GM23338 (cell line): ENCODE data around the gene JAZF1. TPM values are rescaled to one million over a fixed set of nuclear protein-coding genes. Genes with fewer than 3 reads are reported as not detected.

ENCODE experiments used
- ATAC-seq: fragments of 200-7000 bp; cut with Tn5 transposase; 3 replicates; pipeline ENCODE4 v1.9.1; 2020
- DNase-seq: peaks from one replicate; pipeline ENCODE4 v3.0.0-alpha.2; 2015; ENCODE audit warnings: low spot score
- H2AFZ ChIP-seq: fragments of 200-600 bp; sonication (generic); 2 replicates; pipeline ENCODE4 v1.8.0; 2016; ENCODE audit warnings: antibody characterized with exemption, mild to moderate bottlenecking, moderate library complexity
- H3F3A ChIP-seq: fragments of 200-600 bp; sonication (generic); replicated peaks from 2 replicates; pipeline ENCODE4 v1.8.0; 2017; ENCODE audit warnings: antibody characterized with exemption, mixed run types, low read depth
- H3K27ac ChIP-seq: fragments of 200-600 bp; sonication (generic); 2 replicates; pipeline ENCODE4 v1.6.1; 2016; ENCODE audit warnings: low read depth
- H3K27me3 ChIP-seq: fragments of 200-600 bp; sonication (generic); 2 replicates; pipeline ENCODE4 v1.8.0; 2016; ENCODE audit warnings: mild to moderate bottlenecking, mixed run types, moderate library complexity; ENCODE audit not compliant: insufficient read depth
- H3K36me3 ChIP-seq: fragments of 200-600 bp; sonication (generic); 2 replicates; pipeline ENCODE4 v1.8.0; 2016; ENCODE audit warnings: mild to moderate bottlenecking; ENCODE audit not compliant: insufficient read depth
- H3K4me1 ChIP-seq: fragments of 200-600 bp; sonication (generic); 2 replicates; pipeline ENCODE4 v1.8.0; 2016; ENCODE audit warnings: mild to moderate bottlenecking, moderate library complexity; ENCODE audit not compliant: insufficient read depth
- H3K4me2 ChIP-seq: fragments of 200-600 bp; sonication (generic); 2 replicates; pipeline ENCODE4 v1.7.1; 2017; ENCODE audit warnings: mixed run types
- H3K4me3 ChIP-seq: fragments of 200-600 bp; sonication (generic); 2 replicates; pipeline ENCODE4 v1.6.1; 2016; ENCODE audit warnings: mixed run types
- H3K79me2 ChIP-seq: fragments of 200-600 bp; sonication (generic); replicated peaks from 2 replicates; pipeline ENCODE4 v1.8.0; 2017; ENCODE audit warnings: mild to moderate bottlenecking; ENCODE audit not compliant: insufficient read depth
- H3K9me2 ChIP-seq: fragments of 200-600 bp; sonication (generic); 2 replicates; pipeline ENCODE4 v1.8.0; 2017; ENCODE audit not compliant: insufficient read depth
- H4K20me1 ChIP-seq: fragments of 200-600 bp; sonication (generic); replicated peaks from 2 replicates; pipeline ENCODE4 v1.8.0; 2017; ENCODE audit warnings: mild to moderate bottlenecking; ENCODE audit not compliant: insufficient read depth
- H3K27ac Mint-ChIP-seq: 2 replicates; pipeline ENCODE4 v1.8.0; 2020; ENCODE audit warnings: inconsistent platforms, mild to moderate bottlenecking, moderate library complexity, mixed read lengths
- H3K27me3 Mint-ChIP-seq: 3 replicates; pipeline ENCODE4 v1.8.0; 2022; ENCODE audit warnings: low read depth, mild to moderate bottlenecking, moderate library complexity, mixed read lengths, inconsistent platforms; ENCODE audit not compliant: insufficient read depth, poor library complexity
- H3K36me3 Mint-ChIP-seq: 3 replicates; pipeline ENCODE4 v1.8.0; 2021; ENCODE audit warnings: low read depth, mild to moderate bottlenecking, inconsistent platforms, moderate library complexity, mixed read lengths
- H3K4me1 Mint-ChIP-seq: 3 replicates; pipeline ENCODE4 v1.8.0; 2020; ENCODE audit warnings: mild to moderate bottlenecking, inconsistent platforms, mixed read lengths
- H3K4me3 Mint-ChIP-seq: 3 replicates; pipeline ENCODE4 v1.8.0; 2021; ENCODE audit warnings: moderate library complexity, mild to moderate bottlenecking, inconsistent platforms, mixed read lengths
- H3K9me3 Mint-ChIP-seq: 3 replicates; pipeline ENCODE4 v1.8.0; 2020; ENCODE audit warnings: moderate library complexity, mild to moderate bottlenecking, inconsistent platforms, mixed read lengths
- CTCF ChIP-seq, 2 experiments: fragments of 200-600 bp in 1 of 2; sonication (generic) in 1 of 2; conservative IDR thresholded peaks; 2 replicates each; pipeline versions ENCODE4 v1.5.1 to v1.6.1; 2016 to 2017; ENCODE audit warnings: antibody characterized with exemption in 2 of 2, low read depth in 2 of 2, mild to moderate bottlenecking in 2 of 2, moderate library complexity in 1 of 2
- EZH2phosphoT487 ChIP-seq: fragments of 200-600 bp; sonication (generic); IDR thresholded peaks from one replicate; pipeline ENCODE4 v1.8.1; 2018; ENCODE audit warnings: antibody characterized with exemption; ENCODE audit not compliant: unreplicated experiment
- ZNF462 ChIP-seq: fragments of 250-450 bp; sonication (Bioruptor Pico); IDR thresholded peaks from 2 replicates; pipeline ENCODE4 v1.5.0; 2020; ENCODE audit warnings: mild to moderate bottlenecking, moderate library complexity
- polyA plus RNA-seq: library from polyadenylated mRNA; unstranded; fragments of >200 nt; fragmentation: Nextera tagmentation; extraction: Ambion mirVana; gene quantifications from 2 replicates; pipeline ENCODE4 v1.2.1, GENCODE V29; 2016
- total RNA-seq: library from RNA; depleted of rRNA; stranded (reverse); fragments of >200 nt; shearing (Covaris generic); gene quantifications from 2 replicates; pipeline ENCODE4 v1.2.3, GENCODE V29; 2014

The JAZF1 gene
- total and polyA plus RNA-seq, 2 experiments from 2014 or later = 12.2 to 22.2 TPM

GRCh38 chr7:27897441-27897847 is 283.2 kb downstream of the JAZF1 start:
- Mint-ChIP-seq H3K27me3 (peaks cover 2% of the 10 kb centered on the region), H3K36me3 (no peaks in the 10 kb centered on the region), H3K4me1 (peaks cover 22% of the 10 kb centered on the region), H3K27ac (no peak overlapping the region), H3K4me3 (no peak overlapping the region), H3K9me3 (no peaks in the 10 kb centered on the region)
- peak overlapping the region; percentile 26; the same call in 1 of the 2 replicates for H3K27ac ChIP-seq
- H3F3A ChIP-seq = no peaks in the 10 kb centered on the region
- 0 out of 2 replicates have a peak overlapping the region, but pooled peaks have one; percentile 48 for H3K4me2 ChIP-seq
- DNase-seq (no peak), ATAC-seq (peak; percentile 63)
- H2AFZ ChIP-seq = no peak overlapping the region
- no peaks in the 10 kb centered on the region for H3K9me2 ChIP-seq
- H3K4me3 ChIP-seq = no peak overlapping the region
- no peaks in the 10 kb centered on the region for H3K36me3 ChIP-seq
- no peaks in the 10 kb centered on the region for H3K79me2 ChIP-seq
- peaks cover 17% of the 10 kb centered on the region; the same call in 1 of the 2 replicates for H3K4me1 ChIP-seq
- H4K20me1 ChIP-seq = no peaks in the 10 kb centered on the region
- no peaks in the 10 kb centered on the region for H3K27me3 ChIP-seq
- TF ChIP-seq ZNF462 (CRISPR knock-in tag) = no peak
- TF ChIP-seq CTCF (conservative IDR thresholded peaks at IDR 0.05; ENCODE audit: low read depth in 2 of 2) = 0 out of 4 replicates have a peak, but pooled peaks of 1 of the 2 experiments have one; percentile 9

- no peaks in the 10 kb centered on the region for H3K27me3 ChIP-seq
- Mint-ChIP-seq H3K36me3 (no peaks in the 10 kb centered on the region), H3K27me3 (peaks cover 2% of the 10 kb centered on the region), H3K9me3 (no peaks in the 10 kb centered on the region), H3K27ac (no peak overlapping the region), H3K4me3 (no peak overlapping the region), H3K4me1 (peaks cover 22% of the 10 kb centered on the region)
- no peak overlapping the region for H2AFZ ChIP-seq
- no peaks in the 10 kb centered on the region for H3F3A ChIP-seq
- peak; percentile 71 for ATAC-seq
- H3K79me2 ChIP-seq = no peaks in the 10 kb centered on the region
- H3K36me3 ChIP-seq = no peaks in the 10 kb centered on the region
- H3K27ac ChIP-seq = peak overlapping the region; percentile 26; the same call in 1 of the 2 replicates
- no peaks in the 10 kb centered on the region for H3K9me2 ChIP-seq
- H3K4me1 ChIP-seq = peaks cover 17% of the 10 kb centered on the region; the same call in 1 of the 2 replicates
- H3K4me3 ChIP-seq = no peak overlapping the region
- H4K20me1 ChIP-seq = no peaks in the 10 kb centered on the region
- no peak for DNase-seq
- 0 out of 2 replicates have a peak overlapping the region, but pooled peaks have one; percentile 15 for H3K4me2 ChIP-seq
- no peak for TF ChIP-seq EZH2phosphoT487
- TF ChIP-seq ZNF462 (CRISPR knock-in tag) = no peak
Measured at GRCh38 chr7:27897001-27897400, 283.6 kb downstream of the JAZF1 start.
